ENCODE data around the gene ACTRT2.

ACTRT2 gene

GRCh38 chr1:3024019-3024418 lies 2.8 kb downstream of the ACTRT2 start:
- no peaks in the 10 kb centered on the region for H3K36me3 ChIP-seq (ENCODE audit: control insufficient read depth, insufficient read depth, low read length, severe bottlenecking)
- no peak overlapping the region for H3K9ac ChIP-seq (ENCODE audit: low read length)
- peaks cover 25% of the 10 kb centered on the region for H3K27me3 ChIP-seq (replicated peaks; ENCODE audit: control insufficient read depth, insufficient read depth, low read length)
- no peaks in the 10 kb centered on the region for H3K9me3 ChIP-seq (ENCODE audit: control insufficient read depth, low read length)
- no peaks in the 10 kb centered on the region for H3K4me1 ChIP-seq (ENCODE audit: control insufficient read depth, insufficient read depth, low read length)
- no peak overlapping the region for H3K4me3 ChIP-seq (ENCODE audit: low read length)
- no peak for DNase-seq (ENCODE audit: low read depth)

GRCh38 chr1:3024588-3024987 lies 3.3 kb downstream of the ACTRT2 start:
- Histone ChIP-seq H3K9ac (ENCODE audit: low read length) (no peak overlapping the region), H3K9me3 (ENCODE audit: control insufficient read depth, low read length) (no peaks in the 10 kb centered on the region)
- no peak for DNase-seq (ENCODE audit: low read depth)

DNA sequence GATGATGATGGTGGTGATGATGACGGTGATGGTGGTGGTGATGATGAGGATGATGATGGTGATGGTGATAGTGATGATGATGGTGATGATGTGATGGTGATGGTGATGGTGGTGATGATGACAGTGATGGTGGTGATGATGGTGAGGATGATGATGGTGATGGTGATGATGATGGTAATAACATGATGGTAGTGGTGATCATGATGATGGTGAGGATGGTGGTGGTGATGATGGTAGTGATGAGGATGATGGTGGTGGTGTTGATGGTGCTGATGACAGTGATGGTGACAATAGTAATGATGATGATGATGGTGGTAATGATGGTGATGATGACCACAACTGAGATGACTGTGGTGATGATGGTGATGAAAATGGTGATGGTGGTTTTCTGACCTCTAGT lies 4.9 kb downstream of the ACTRT2 start:
- Histone ChIP-seq H3K4me3 (ENCODE audit: low read length) (no peak overlapping the region), H3K9ac (ENCODE audit: low read length) (no peak overlapping the region)

More at GRCh38 chr1:3024588-3024987, 3.3 kb downstream of the ACTRT2 start:
- H3K4me1 ChIP-seq (ENCODE audit: control insufficient read depth, insufficient read depth, low read length) = no peaks in the 10 kb centered on the region
- no peak overlapping the region for H3K4me3 ChIP-seq (ENCODE audit: low read length)
- no peaks in the 10 kb centered on the region for H3K36me3 ChIP-seq (ENCODE audit: control insufficient read depth, insufficient read depth, low read length, severe bottlenecking)
- H3K27me3 ChIP-seq (replicated peaks; ENCODE audit: control insufficient read depth, insufficient read depth, low read length) = peaks cover 25% of the 10 kb centered on the region

DNA sequence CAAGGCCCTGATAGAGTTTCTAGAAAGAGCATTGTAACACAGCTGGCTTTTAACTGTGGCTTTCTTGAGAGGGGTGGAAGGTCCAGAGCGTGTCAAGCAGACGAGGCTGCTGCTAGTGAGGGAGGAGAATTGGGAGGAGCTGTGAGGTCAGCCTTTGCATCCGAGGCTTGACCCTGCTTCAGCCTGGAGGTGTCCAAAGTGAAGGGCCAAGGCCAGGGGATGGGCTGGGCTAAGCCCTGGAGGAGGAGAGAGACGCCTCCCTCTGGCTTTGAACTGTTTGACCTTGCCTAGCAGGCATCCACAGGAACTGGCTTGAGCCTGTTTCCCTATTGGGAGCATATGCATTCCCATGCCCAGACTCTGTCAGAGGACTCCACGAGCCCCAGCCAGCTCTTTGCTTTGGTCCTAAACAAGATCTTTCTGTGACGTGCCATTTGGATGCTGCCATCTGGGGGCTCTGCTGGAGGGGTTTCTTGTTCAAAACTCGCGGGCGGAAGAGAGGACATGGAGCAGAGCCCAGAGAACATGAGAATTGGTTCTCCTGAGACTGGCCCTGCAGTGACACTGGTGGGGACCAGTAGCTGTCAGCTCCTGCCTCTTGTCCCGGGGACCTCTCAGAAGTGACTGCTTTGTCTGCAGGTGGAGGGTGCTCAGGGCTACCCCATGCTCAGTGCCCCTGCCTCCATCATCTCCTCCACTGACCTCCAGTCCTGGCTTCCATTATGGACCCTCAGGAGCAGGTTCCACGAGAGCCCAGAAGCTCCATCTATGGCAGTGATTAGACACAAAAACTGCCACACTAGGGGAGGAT lies 5.5 kb downstream of the ACTRT2 start:
- no peak overlapping the region for H3K9ac ChIP-seq (ENCODE audit: low read length)
- no peak overlapping the region for H3K4me3 ChIP-seq (ENCODE audit: low read length)
- H3K4me1 ChIP-seq (ENCODE audit: control insufficient read depth, insufficient read depth, low read length) = peaks cover 5% of the 10 kb centered on the region
- H3K36me3 ChIP-seq (ENCODE audit: control insufficient read depth, insufficient read depth, low read length, severe bottlenecking) = no peaks in the 10 kb centered on the region
- H3K9me3 ChIP-seq (ENCODE audit: control insufficient read depth, low read length) = no peaks in the 10 kb centered on the region
- peaks cover 43% of the 10 kb centered on the region for H3K27me3 ChIP-seq (replicated peaks; ENCODE audit: control insufficient read depth, insufficient read depth, low read length)
- no peak for DNase-seq (ENCODE audit: low read depth)

More for the DNA sequence above, 4.9 kb downstream of the ACTRT2 start:
- Histone ChIP-seq H3K36me3 (ENCODE audit: control insufficient read depth, insufficient read depth, low read length, severe bottlenecking) (no peaks in the 10 kb centered on the region), H3K27me3 (replicated peaks; ENCODE audit: control insufficient read depth, insufficient read depth, low read length) (peaks cover 38% of the 10 kb centered on the region), H3K9me3 (ENCODE audit: control insufficient read depth, low read length) (no peaks in the 10 kb centered on the region), H3K4me1 (ENCODE audit: control insufficient read depth, insufficient read depth, low read length) (no peaks in the 10 kb centered on the region)
- DNase-seq (ENCODE audit: low read depth) = no peak

DNA sequence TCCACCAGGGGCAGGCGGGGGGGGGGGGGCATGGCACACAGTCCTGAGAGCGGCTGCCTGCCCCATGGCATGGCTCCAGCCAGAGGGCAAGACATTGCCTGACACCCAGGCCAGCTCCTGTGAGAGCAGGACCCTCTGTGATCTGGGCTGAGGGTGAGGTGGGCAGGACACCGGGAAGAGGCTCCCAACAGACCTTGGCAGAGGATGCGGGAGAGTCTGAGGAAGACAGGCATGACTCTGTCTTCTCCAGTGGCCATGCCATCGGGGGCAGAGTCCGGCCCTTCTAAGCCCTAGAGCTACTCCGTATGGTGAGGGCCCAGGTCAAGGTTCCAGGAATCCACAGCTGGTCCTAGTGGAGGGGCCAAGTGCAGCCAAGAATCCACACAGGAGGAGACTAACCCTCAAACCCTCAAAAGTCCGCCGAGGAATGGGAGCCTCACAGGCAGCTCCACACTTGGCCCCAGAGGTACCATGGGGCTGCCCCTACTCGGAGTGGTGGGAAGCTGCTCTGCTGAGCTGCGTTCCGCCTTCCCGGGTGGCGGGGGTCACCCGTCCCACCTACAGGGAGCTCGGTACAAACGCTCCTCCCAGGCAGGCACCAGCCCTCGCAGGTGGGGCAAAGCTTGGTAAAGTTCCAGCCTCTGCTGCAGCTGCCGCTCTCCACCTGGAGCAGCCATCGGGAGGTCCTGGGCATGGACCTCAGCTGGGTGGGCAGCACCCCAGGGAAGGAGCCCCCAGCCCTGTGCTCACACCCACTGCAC lies 6.5 kb downstream of the ACTRT2 start:
- DNase-seq (ENCODE audit: low read depth) = no peak
- H3K27me3 ChIP-seq (replicated peaks; ENCODE audit: control insufficient read depth, insufficient read depth, low read length) = peaks cover 47% of the 10 kb centered on the region
- H3K9ac ChIP-seq (ENCODE audit: low read length) = no peak overlapping the region
- H3K9me3 ChIP-seq (ENCODE audit: control insufficient read depth, low read length) = no peaks in the 10 kb centered on the region
- no peaks in the 10 kb centered on the region for H3K36me3 ChIP-seq (ENCODE audit: control insufficient read depth, insufficient read depth, low read length, severe bottlenecking)
- peaks cover 10% of the 10 kb centered on the region for H3K4me1 ChIP-seq (ENCODE audit: control insufficient read depth, insufficient read depth, low read length)
- no peak overlapping the region for H3K4me3 ChIP-seq (ENCODE audit: low read length)

- Histone ChIP-seq H3K9ac (ENCODE audit: low read length) (no peak overlapping the region), H3K36me3 (ENCODE audit: control insufficient read depth, insufficient read depth, low read length, severe bottlenecking) (no peaks in the 10 kb centered on the region), H3K9me3 (ENCODE audit: control insufficient read depth, low read length) (no peaks in the 10 kb centered on the region), H3K27me3 (replicated peaks; ENCODE audit: control insufficient read depth, insufficient read depth, low read length) (peaks cover 48% of the 10 kb centered on the region), H3K4me3 (ENCODE audit: low read length) (no peak overlapping the region), H3K4me1 (ENCODE audit: control insufficient read depth, insufficient read depth, low read length) (peaks cover 10% of the 10 kb centered on the region)
- DNase-seq (ENCODE audit: low read depth) = no peak
These were observed 7.4 kb downstream of the ACTRT2 start for GRCh38 chr1:3028531-3029282.

GRCh38 chr1:3029481-3029961 lies 8.3 kb downstream of the ACTRT2 start:
- Histone ChIP-seq H3K36me3 (ENCODE audit: control insufficient read depth, insufficient read depth, low read length, severe bottlenecking) (no peaks in the 10 kb centered on the region), H3K9me3 (ENCODE audit: control insufficient read depth, low read length) (no peaks in the 10 kb centered on the region), H3K9ac (ENCODE audit: low read length) (no peak overlapping the region), H3K27me3 (replicated peaks; ENCODE audit: control insufficient read depth, insufficient read depth, low read length) (peaks cover 56% of the 10 kb centered on the region), H3K4me3 (ENCODE audit: low read length) (no peak overlapping the region), H3K4me1 (ENCODE audit: control insufficient read depth, insufficient read depth, low read length) (peaks cover 10% of the 10 kb centered on the region)
- no peak for DNase-seq (ENCODE audit: low read depth)

DNA sequence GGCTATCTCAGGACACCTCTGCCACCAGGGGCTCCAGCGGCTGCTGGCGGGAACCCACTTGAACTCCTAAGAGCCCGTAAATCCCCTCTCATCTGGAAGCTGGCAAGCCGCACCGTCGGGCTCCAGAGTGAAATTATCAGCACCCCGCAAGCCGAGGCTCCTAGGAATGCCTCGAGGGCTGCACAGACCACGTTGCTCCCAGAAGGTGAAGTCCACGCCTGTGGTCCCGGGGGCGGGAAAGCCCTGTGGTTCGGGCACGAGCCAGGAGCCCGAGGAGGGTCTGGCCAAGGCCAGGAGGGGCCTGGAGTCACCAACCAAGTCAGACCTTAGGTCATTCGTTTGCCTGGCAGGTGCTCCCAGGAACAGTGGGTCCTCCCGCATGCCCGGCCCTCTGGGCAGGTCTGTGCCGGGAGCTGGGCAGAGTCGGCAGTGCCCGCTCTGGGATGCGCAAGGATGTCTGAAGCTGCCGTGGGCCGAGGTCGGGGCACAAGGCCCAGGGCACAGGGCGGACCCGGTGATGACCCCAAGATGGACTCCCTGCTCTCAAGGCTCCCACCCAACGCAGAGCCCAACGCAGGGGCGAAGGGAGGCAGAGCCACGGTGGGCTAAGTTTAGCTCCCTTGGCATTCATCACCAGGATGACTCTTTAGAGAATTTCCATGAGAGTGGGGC lies 8.9 kb downstream of the ACTRT2 start:
- no peak for DNase-seq (ENCODE audit: low read depth)
- H3K9ac ChIP-seq (ENCODE audit: low read length) = no peak overlapping the region
- no peak overlapping the region for H3K4me3 ChIP-seq (ENCODE audit: low read length)
- H3K27me3 ChIP-seq (replicated peaks; ENCODE audit: control insufficient read depth, insufficient read depth, low read length) = peaks cover 60% of the 10 kb centered on the region
- H3K36me3 ChIP-seq (ENCODE audit: control insufficient read depth, insufficient read depth, low read length, severe bottlenecking) = no peaks in the 10 kb centered on the region
- peaks cover 11% of the 10 kb centered on the region for H3K4me1 ChIP-seq (ENCODE audit: control insufficient read depth, insufficient read depth, low read length)
- no peaks in the 10 kb centered on the region for H3K9me3 ChIP-seq (ENCODE audit: control insufficient read depth, low read length)

DNA sequence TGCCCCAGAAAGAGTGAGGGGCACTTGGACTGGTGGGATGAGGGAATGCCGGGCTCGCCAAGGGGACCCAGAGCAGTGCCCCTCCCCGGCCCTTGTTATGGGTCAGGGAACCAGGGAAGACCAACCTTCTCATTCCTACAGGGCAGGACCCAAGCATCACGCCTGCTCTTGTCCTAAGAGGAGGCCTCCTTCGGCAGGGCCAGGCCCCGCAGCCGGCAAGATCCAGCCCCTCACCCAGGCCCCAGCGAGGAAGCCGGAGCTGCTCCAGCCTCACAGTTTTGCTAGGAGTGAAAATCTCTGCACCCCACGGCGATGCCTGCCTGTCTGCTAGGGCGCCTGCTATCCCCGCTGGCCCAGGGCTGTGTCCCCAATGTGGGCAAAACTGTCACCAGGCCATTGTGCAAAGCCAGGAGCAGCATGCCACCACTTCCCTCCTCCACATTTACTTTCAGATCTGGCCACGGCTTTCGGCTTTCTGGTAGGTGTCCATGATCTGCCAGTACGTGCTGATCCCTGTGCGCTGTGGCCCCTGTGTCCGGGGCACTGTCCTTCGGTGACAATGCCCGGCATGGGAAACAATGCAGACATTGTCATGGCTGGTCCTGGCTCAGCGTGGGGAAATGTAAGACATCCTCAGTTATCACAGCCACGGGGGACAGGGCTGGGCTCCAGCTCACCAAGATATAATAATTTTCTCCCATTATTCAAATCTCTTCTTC lies 9.6 kb downstream of the ACTRT2 start:
- Histone ChIP-seq H3K4me1 (ENCODE audit: control insufficient read depth, insufficient read depth, low read length) (peaks cover 18% of the 10 kb centered on the region), H3K36me3 (ENCODE audit: control insufficient read depth, insufficient read depth, low read length, severe bottlenecking) (no peaks in the 10 kb centered on the region), H3K9me3 (ENCODE audit: control insufficient read depth, low read length) (no peaks in the 10 kb centered on the region), H3K4me3 (ENCODE audit: low read length) (no peak overlapping the region), H3K9ac (ENCODE audit: low read length) (no peak overlapping the region), H3K27me3 (replicated peaks; ENCODE audit: control insufficient read depth, insufficient read depth, low read length) (peaks cover 60% of the 10 kb centered on the region)
- no peak for DNase-seq (ENCODE audit: low read depth)

- peak overlapping the region; percentile 21 for H3K9ac ChIP-seq (ENCODE audit: low read length)
- H3K4me1 ChIP-seq (ENCODE audit: control insufficient read depth, insufficient read depth, low read length) = peaks cover 21% of the 10 kb centered on the region
- peaks cover 65% of the 10 kb centered on the region for H3K27me3 ChIP-seq (replicated peaks; ENCODE audit: control insufficient read depth, insufficient read depth, low read length)
- H3K36me3 ChIP-seq (ENCODE audit: control insufficient read depth, insufficient read depth, low read length, severe bottlenecking) = no peaks in the 10 kb centered on the region
- no peaks in the 10 kb centered on the region for H3K9me3 ChIP-seq (ENCODE audit: control insufficient read depth, low read length)
- H3K4me3 ChIP-seq (ENCODE audit: low read length) = no peak overlapping the region
- DNase-seq (ENCODE audit: low read depth) = no peak
These were observed 10.3 kb downstream of the ACTRT2 start for GRCh38 chr1:3031401-3032221.

Data from adipocyte (in vitro differentiated cells).